ENCODE data around the gene OLFM1.
"Not testable (repeated sequence)": the region's sequence is repeated elsewhere in the genome, so short reads cannot be mapped to it uniquely, and the experiment has no call there.

The OLFM1 gene

DNA sequence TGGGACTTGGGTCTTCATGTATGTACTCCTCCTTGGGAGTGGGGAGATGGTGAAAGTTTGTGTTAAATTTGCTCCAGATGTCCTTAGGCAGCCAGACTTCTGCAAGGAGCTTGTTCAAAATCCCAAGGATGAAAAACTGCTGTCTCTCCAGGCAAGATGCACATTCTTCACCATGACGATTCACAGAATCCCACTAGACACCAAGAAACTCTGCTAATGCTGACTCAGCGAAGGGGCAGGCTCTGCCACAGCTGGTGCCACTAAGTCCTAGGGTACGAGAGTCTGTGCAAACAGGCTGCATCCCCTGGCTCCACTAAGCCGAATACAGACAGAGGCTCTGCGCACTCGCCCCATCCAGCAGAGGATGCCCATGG is 71.1 kb downstream of the OLFM1 start:
- in situ Hi-C loops (cut with MboI; ENCODE audit: low pct_unique_long_range_greater_than_20kb, low sequenced_read_pairs), result no loop called here
- no peak for DNase-seq

- in situ Hi-C loops (cut with MboI; ENCODE audit: low pct_unique_long_range_greater_than_20kb, low sequenced_read_pairs), result no loop called here
- no peak for DNase-seq
Measured at GRCh38 chr9:135159801-135160200, 72.3 kb downstream of the OLFM1 start.

- in situ Hi-C loops (cut with MboI; ENCODE audit: low pct_unique_long_range_greater_than_20kb, low sequenced_read_pairs), result no loop called here
Measured at GRCh38 chr9:135160862-135161261, 73.4 kb downstream of the OLFM1 start.

GRCh38 chr9:135162599-135162998 is 75.1 kb downstream of the OLFM1 start:
- in situ Hi-C loops (cut with MboI; ENCODE audit: low pct_unique_long_range_greater_than_20kb, low sequenced_read_pairs); DNase-seq: not testable (repeated sequence)

More at GRCh38 chr9:135160862-135161261, 73.4 kb downstream of the OLFM1 start:
- no peak for DNase-seq

DNA sequence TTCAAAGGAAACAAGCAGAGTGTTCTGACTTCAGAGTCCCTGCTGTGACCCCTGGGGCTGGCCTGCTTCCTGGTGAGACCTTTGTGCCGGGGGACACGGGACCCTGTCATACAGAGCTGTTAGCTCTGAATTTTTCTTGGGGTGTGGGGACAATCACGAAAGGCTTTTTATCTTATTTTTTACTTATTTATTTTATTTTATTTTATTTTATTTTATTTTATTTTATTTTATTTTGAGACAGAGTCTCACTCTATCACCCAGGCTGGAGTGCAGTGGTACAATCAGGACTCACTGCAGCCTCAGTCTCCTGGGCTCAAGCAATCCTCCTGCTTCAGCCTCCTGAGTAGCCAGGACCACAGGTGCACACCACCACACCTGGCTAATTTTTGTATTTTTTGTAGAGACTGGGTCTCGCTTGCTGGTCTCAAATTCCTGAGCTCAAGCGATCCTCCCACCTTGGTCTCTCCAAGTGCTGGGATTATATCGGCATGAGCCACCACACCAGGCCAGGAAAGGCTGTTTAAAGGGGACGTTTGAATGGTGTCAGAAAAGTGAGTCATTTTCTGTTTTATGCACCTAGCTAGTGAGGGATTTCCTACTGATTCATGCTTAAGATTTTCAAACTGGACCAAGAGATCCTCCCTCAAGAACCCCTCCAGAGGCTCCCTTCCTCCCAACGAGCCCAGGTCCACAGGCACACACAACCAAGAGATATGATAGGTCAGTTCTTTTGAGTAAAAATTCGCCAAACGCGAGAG is 75.7 kb downstream of the OLFM1 start:
- DNase-seq, result no peak
- in situ Hi-C loops (cut with MboI; ENCODE audit: low pct_unique_long_range_greater_than_20kb, low sequenced_read_pairs), result no loop called here

- DNase-seq, result no peak
- in situ Hi-C loops (cut with MboI; ENCODE audit: low pct_unique_long_range_greater_than_20kb, low sequenced_read_pairs), result no loop called here
Measured at GRCh38 chr9:135164036-135164435, 76.6 kb downstream of the OLFM1 start.

- DNase-seq, result no peak
- in situ Hi-C loops (cut with MboI; ENCODE audit: low pct_unique_long_range_greater_than_20kb, low sequenced_read_pairs), result no loop called here
Measured at GRCh38 chr9:135165003-135165711, 77.7 kb downstream of the OLFM1 start.

GRCh38 chr9:135165756-135166519 is 78.5 kb downstream of the OLFM1 start:
- no peak for DNase-seq
- in situ Hi-C loops (cut with MboI; ENCODE audit: low pct_unique_long_range_greater_than_20kb, low sequenced_read_pairs), result no loop called here

DNA sequence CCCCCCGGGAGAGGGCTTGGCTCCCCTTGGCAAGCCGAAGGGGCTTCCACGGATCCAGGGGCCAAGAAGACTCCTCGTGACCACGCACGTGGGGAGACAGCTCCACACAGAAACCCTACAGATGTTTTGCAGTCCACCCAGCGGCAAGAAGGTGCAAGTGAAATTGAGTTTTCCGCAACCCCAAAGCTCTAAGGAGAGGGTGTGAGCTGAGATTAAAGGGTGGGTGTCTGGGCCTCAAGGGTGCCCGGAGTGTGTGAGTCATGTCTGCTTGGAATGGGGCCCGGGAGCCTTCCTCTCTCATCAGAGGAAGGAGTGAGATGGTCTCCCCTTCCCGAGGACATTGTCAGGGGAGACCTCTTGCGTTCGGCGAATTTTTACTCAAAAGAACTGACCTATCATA is 79.1 kb downstream of the OLFM1 start:
- in situ Hi-C loops (cut with MboI; ENCODE audit: low pct_unique_long_range_greater_than_20kb, low sequenced_read_pairs), result no loop called here
- DNase-seq, result no peak

- in situ Hi-C loops (cut with MboI; ENCODE audit: low pct_unique_long_range_greater_than_20kb, low sequenced_read_pairs), result no loop called here
- DNase-seq, result no peak
Measured at GRCh38 chr9:135167356-135167755, 79.9 kb downstream of the OLFM1 start.

GRCh38 chr9:135167849-135168655 is 80.6 kb downstream of the OLFM1 start:
- in situ Hi-C loops (cut with MboI; ENCODE audit: low pct_unique_long_range_greater_than_20kb, low sequenced_read_pairs), result no loop called here
- DNase-seq, result no peak

DNA sequence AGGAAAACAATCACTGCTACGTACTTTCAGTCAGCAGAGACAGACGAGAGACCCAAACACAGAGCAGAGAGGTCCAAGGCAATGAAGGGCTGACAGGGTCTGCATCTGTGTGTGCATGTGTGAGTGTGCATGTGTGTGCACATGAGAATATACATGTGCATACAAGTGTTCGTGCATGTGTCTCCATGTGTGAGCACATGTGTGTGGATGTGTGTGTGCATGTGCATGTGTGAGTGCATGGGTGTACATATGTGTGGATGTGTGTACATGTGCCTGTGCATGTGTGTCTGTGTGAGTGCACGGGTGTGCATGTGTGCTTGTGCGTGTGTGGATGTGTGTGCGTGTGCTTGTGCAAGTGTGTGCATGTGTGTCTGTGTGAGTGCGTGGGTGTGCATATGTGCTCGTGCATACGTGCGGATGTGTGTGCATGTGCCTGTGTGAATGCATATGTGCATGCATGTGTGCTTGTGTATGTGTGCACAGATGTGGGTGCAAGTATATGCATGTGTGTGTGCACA is 82.3 kb downstream of the OLFM1 start:
- in situ Hi-C loops (cut with MboI; ENCODE audit: low pct_unique_long_range_greater_than_20kb, low sequenced_read_pairs), result no loop called here
- DNase-seq, result no peak

GRCh38 chr9:135170535-135170934 is 83.1 kb downstream of the OLFM1 start:
- no peak for DNase-seq
- in situ Hi-C loops (cut with MboI; ENCODE audit: low pct_unique_long_range_greater_than_20kb, low sequenced_read_pairs), result no loop called here

All from KBM-7 (cell line).